Mucosa of stomach (tissue), 1 donor: ENCODE data around the gene LRP1B.

Source experiments
- H3K27me3 ChIP-seq: one replicate; pipeline ENCODE4 v1.7.0; 2013; ENCODE audit warnings: mild to moderate bottlenecking, low read length; ENCODE audit not compliant: control insufficient read depth, insufficient read depth
- H3K36me3 ChIP-seq: one replicate; pipeline ENCODE4 v1.7.0; 2013; ENCODE audit warnings: low read length; ENCODE audit not compliant: control insufficient read depth, insufficient read depth
- H3K4me1 ChIP-seq: one replicate; pipeline ENCODE4 v1.7.0; 2013; ENCODE audit warnings: mild to moderate bottlenecking, low read length; ENCODE audit not compliant: control insufficient read depth, insufficient read depth
- H3K4me3 ChIP-seq: one replicate; pipeline ENCODE4 v1.7.0; 2013; ENCODE audit warnings: low read length
- H3K9ac ChIP-seq: one replicate; pipeline ENCODE4 v1.7.0; 2013; ENCODE audit warnings: mild to moderate bottlenecking, low read length, moderate library complexity
- H3K9me3 ChIP-seq: one replicate; pipeline ENCODE4 v1.7.0; 2013; ENCODE audit warnings: mild to moderate bottlenecking, low read length, moderate library complexity; ENCODE audit not compliant: control insufficient read depth
- donor health status: Pancreatic carcinoma.

Gene LRP1B

DNA sequence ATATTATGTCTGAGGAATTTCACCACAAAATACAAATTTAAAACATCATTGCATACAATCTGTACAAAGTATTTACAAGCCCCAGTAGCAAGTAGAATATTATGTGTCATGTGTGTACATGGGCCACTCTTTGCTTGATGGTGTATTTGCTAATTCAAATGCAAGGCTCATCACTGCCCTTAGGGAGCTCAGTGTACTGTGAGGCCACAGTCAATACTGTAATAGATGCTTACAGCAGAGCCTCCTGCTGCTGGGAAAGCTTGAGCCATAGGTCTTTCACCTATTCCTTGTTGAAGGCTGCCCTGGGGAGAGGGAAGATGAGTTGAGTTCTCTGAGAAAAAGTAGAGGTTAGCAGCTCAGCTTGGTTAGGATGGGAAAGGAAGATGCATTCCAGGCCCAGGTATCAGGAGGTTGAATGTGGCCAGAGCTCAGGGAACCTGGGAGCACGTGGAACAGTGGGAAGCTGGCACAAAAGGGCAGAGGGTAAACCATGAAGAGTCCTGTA lies 189.6 kb downstream of the LRP1B start:
- H3K36me3 ChIP-seq = no peaks in the 10 kb centered on the region
- no peaks in the 10 kb centered on the region for H3K4me1 ChIP-seq
- no peak overlapping the region for H3K9ac ChIP-seq
- H3K27me3 ChIP-seq = no peaks in the 10 kb centered on the region
- no peak overlapping the region for H3K4me3 ChIP-seq
- H3K9me3 ChIP-seq = no peaks in the 10 kb centered on the region

DNA sequence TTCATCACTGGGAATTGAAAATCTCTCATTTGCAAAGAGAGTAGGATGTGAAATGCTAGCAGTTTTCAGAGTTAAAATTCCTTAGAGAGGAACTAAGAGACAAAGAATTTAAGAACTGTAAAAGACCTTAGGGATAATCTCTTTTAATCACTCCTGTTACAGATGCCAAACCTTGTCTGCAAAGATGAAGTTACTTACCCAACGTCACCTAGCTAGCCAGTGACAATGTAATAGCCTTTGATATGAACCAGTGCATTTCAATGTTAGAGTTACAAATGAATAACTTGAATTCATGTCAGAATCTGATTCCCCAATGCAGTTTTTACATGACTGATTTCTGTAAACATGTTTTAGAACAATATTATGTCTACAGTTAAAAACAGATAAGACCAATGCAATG lies 190.1 kb downstream of the LRP1B start:
- H3K9me3 ChIP-seq = no peaks in the 10 kb centered on the region
- H3K27me3 ChIP-seq = no peaks in the 10 kb centered on the region
- no peak overlapping the region for H3K4me3 ChIP-seq
- H3K36me3 ChIP-seq = no peaks in the 10 kb centered on the region
- no peaks in the 10 kb centered on the region for H3K4me1 ChIP-seq
- H3K9ac ChIP-seq = no peak overlapping the region

DNA sequence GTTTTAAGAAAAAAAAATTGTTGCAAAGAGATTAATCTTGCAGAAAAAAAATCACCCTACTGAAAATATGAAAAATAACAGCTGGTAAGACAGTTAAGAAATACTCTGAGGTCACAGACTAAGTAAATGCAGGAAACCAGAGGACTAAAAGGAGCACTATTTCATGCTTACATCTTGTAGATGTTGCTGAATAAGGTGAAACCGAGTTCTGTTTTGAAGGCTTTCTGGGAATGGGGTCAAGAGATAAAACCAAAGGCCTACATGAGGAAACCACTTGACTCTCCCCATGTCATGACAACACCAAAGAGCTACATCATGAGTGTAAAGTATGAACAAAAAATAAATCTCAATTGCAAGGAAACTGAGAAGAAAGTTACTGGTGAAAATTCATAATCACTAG lies 197.6 kb downstream of the LRP1B start:
- no peak overlapping the region for H3K4me3 ChIP-seq
- no peaks in the 10 kb centered on the region for H3K36me3 ChIP-seq
- no peak overlapping the region for H3K9ac ChIP-seq
- no peaks in the 10 kb centered on the region for H3K4me1 ChIP-seq
- H3K9me3 ChIP-seq = no peaks in the 10 kb centered on the region
- no peaks in the 10 kb centered on the region for H3K27me3 ChIP-seq

DNA sequence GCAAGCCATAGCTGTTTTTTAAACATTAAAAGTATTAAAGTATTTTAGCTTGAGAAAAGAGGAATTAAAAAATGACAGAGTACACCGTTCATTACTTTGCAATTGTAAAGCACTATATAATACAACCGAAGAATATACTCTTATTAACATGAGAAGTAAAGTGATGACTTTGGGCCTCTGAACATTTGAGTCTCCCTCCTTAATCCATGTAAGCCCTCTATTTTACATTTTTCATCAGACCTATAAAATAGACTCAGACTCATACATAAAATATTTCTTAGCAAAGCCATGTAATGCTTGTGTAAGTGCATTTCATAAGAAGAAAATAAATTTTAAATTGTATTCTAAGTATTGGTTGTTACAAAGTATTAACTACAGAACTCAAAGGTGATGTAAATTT lies 198.6 kb downstream of the LRP1B start:
- Histone ChIP-seq H3K27me3 (no peaks in the 10 kb centered on the region), H3K4me1 (no peaks in the 10 kb centered on the region), H3K9me3 (no peaks in the 10 kb centered on the region), H3K4me3 (no peak overlapping the region), H3K36me3 (no peaks in the 10 kb centered on the region), H3K9ac (no peak overlapping the region)

DNA sequence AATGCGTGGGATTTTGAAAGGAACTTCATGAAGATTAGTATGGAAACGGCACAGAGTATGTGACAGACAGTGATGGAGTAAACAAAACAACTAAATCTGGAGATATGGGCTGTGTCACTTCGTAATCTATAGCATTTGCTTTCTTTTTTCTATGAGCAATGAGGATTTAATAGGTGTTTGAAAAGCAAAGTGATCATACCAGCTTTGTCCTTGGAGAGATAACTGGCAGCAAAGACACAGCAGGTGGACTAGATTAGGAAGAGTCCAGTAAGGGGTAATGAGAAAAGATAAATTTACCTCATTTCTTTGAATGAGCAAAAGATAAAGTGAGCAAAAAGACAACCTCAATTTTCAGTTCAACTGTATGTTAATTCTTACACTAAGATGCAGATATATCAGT lies 199.0 kb downstream of the LRP1B start:
- H3K27me3 ChIP-seq = no peaks in the 10 kb centered on the region
- H3K4me1 ChIP-seq = no peaks in the 10 kb centered on the region
- H3K4me3 ChIP-seq = no peak overlapping the region
- H3K9ac ChIP-seq = no peak overlapping the region
- H3K9me3 ChIP-seq = no peaks in the 10 kb centered on the region
- H3K36me3 ChIP-seq = no peaks in the 10 kb centered on the region

DNA sequence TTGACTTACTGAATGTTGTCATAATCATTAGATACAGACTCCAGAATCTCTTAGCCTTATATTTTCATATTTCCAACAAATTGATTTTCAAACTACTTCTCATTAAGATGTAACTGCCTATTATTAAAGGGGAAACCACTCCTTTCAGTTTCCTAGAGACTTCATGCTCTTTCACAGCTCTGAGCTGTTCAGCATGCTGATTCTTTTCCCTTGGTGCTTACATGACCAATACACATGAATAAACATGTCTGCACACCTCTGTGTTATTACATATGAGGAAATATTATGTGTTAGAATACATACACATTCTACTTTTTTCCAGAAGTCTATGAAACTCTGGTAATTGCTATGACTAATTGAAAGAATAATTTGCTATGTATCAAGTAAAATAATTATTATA lies 200.0 kb downstream of the LRP1B start:
- H3K9me3 ChIP-seq = no peaks in the 10 kb centered on the region
- no peaks in the 10 kb centered on the region for H3K27me3 ChIP-seq
- H3K4me1 ChIP-seq = no peaks in the 10 kb centered on the region
- no peak overlapping the region for H3K4me3 ChIP-seq
- H3K36me3 ChIP-seq = no peaks in the 10 kb centered on the region
- H3K9ac ChIP-seq = no peak overlapping the region

DNA sequence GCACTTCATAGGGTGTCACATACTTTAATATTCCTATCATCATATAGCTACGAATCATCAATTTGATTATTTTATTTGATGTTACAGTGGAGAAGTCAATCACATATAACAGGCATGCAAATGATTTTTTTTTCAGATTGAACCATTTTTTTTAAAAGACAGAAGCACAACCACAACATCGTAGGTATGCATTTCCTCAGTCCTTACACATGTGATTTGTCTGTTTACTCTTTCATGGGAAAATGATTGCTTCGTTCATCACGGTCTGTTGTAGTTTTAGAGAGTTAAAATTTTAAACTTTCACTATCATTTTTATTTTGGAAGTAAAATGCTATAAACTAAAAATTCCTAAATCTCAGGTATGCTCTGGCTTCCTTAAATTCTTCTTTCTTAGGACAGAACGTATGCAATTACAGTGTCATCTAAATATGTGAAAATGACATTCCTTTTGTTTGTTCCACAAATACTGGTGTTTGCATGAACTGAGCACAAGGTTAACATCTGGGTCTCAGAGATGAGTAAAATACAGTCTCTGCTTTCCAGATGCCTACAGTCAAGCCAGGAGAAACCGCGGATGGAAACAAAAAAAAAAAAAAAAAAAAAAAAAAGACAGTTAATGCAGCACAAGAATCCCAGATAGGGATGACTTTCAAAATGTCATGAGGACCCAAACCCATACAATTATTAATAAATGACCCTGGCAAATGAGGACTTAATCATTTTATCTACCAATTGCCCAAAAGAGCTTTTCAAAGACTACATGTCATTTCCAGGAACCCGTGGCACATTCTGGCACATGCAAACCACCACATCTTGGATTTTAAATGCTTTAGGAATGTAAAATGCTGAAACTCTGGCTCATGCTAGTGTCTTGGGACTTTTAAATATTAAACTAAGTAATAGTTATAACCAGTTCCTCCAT lies 201.2 kb downstream of the LRP1B start:
- no peaks in the 10 kb centered on the region for H3K4me1 ChIP-seq
- H3K27me3 ChIP-seq = no peaks in the 10 kb centered on the region
- no peak overlapping the region for H3K4me3 ChIP-seq
- no peaks in the 10 kb centered on the region for H3K36me3 ChIP-seq
- no peak overlapping the region for H3K9ac ChIP-seq
- no peaks in the 10 kb centered on the region for H3K9me3 ChIP-seq

DNA sequence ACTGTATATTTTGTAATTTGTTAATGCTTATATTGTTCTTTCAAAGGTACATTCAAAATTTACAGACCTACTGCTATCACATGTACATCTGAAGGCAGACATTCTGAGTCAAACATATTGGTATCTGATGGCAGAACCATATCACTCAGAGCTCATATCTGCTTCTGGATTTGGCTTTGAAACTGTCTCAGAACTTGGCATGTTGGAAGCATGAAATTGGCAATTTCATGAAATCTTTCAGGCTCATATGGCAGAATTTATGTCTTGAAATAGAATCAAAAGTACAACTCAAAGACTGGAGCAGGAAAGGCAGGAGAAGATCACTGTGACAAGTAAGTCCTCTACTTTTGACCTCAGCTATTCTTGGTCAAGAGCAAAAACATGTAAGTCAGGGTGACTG lies 202.3 kb downstream of the LRP1B start:
- Histone ChIP-seq H3K27me3 (no peaks in the 10 kb centered on the region), H3K4me1 (no peaks in the 10 kb centered on the region)

DNA sequence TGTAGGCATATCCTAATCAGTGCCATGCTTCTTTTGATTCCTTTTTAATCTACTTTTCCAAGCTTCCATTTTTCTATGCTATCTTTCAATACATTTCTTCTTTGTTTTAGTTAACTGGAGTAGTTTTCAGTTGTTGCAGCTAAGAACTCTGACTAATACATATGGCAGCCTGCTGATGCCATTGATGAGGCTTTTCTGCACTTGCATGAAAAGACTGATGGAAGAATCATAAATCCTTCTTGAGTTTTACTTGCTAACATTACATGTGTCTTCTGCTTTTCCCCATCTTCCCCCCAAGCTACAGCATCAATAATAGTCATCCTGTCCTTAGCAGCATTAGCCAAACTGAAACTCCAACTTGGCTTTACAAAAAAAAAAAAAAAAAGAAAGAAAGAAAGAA lies 203.3 kb downstream of the LRP1B start:
- Histone ChIP-seq H3K9me3 (no peaks in the 10 kb centered on the region), H3K4me3 (no peak overlapping the region), H3K9ac (no peak overlapping the region), H3K36me3 (no peaks in the 10 kb centered on the region), H3K27me3 (no peaks in the 10 kb centered on the region), H3K4me1 (no peaks in the 10 kb centered on the region)

More for the DNA sequence above, 202.3 kb downstream of the LRP1B start:
- Histone ChIP-seq H3K4me3 (no peak overlapping the region), H3K9ac (no peak overlapping the region), H3K36me3 (no peaks in the 10 kb centered on the region), H3K9me3 (no peaks in the 10 kb centered on the region)

DNA sequence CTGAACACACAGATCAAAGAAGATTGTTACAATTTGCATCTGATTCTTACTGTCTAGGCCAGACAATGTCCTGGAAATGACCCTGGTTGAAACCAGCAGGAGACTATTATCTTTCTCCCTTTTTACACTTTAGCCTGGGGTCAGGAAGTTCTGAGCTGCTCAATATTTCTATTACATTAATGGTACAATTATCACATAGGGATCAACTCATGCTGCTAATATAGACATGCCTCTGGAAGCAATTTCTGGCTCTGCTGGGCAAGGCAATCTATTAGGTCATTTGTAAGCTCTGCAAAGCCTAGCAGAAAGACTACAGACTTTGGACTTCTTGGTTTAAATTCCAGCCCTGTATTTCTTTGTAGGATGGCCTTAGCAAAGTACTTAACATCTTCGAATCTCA lies 205.3 kb downstream of the LRP1B start:
- no peaks in the 10 kb centered on the region for H3K36me3 ChIP-seq
- H3K9me3 ChIP-seq = no peaks in the 10 kb centered on the region
- H3K9ac ChIP-seq = no peak overlapping the region
- no peaks in the 10 kb centered on the region for H3K4me1 ChIP-seq
- no peak overlapping the region for H3K4me3 ChIP-seq
- no peaks in the 10 kb centered on the region for H3K27me3 ChIP-seq

DNA sequence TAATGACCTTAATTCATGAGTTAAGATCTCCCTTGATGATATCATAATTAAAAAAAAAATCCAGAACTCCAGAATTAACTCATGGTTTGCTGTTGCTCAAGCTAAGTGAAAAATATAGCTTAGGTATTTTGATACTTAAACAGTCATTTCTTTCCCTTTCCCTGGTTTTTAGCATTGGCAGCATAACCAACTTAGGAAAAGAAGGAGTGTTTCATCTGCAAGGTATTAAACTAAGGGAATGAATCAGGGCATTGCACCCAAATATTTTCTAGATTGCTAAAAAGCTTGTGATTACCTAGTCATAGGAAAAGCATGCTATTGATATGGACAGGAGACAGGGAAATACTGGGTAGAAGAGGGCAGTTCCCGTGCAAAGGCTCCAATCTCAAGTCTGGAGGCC lies 207.2 kb downstream of the LRP1B start:
- no peak overlapping the region for H3K9ac ChIP-seq
- no peak overlapping the region for H3K4me3 ChIP-seq
- H3K36me3 ChIP-seq = no peaks in the 10 kb centered on the region
- no peaks in the 10 kb centered on the region for H3K9me3 ChIP-seq
- H3K4me1 ChIP-seq = no peaks in the 10 kb centered on the region
- no peaks in the 10 kb centered on the region for H3K27me3 ChIP-seq

DNA sequence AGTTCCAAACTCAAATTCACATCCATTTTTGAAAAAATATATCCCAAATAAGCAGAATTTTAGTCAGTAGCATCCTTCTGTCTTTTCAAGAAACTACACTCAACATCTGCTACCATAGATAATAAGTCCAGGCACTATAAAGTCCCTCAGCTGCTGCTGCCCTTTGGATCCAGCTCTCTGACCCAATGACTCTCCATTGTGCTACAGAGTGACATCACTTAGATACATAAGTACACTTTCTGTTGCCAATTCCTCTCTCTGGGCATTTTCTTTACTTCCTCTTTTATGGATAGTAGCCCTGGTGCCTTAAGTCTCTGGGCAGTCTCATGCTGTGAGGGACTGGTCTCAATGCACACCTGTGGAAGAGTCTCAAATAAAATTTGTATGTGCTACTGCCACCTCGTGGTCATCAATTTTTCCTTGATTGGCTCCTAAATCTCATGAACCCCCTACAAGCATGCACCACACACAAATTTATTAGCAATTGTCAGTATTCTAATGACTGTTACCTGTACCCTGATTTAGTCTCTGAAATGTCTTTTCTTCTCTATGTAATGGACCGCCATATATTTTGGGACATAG lies 219.2 kb downstream of the LRP1B start:
- no peak overlapping the region for H3K9ac ChIP-seq
- H3K27me3 ChIP-seq = no peaks in the 10 kb centered on the region
- H3K4me3 ChIP-seq = no peak overlapping the region
- H3K4me1 ChIP-seq = no peaks in the 10 kb centered on the region
- no peaks in the 10 kb centered on the region for H3K36me3 ChIP-seq
- H3K9me3 ChIP-seq = no peaks in the 10 kb centered on the region
